GM12872 (cell line): Measurements from ENCODE around the gene NUP210L.

ENCODE experiments used
- TF ChIP-seq, protein P1 (sequence below): IDR thresholded peaks from 3 replicates; pipeline ENCODE4 v1.5.1; 2011; ENCODE audit warnings: low read depth, mild to moderate bottlenecking, low read length, moderate library complexity; ENCODE audit not compliant: insufficient read depth

The NUP210L gene

DNA sequence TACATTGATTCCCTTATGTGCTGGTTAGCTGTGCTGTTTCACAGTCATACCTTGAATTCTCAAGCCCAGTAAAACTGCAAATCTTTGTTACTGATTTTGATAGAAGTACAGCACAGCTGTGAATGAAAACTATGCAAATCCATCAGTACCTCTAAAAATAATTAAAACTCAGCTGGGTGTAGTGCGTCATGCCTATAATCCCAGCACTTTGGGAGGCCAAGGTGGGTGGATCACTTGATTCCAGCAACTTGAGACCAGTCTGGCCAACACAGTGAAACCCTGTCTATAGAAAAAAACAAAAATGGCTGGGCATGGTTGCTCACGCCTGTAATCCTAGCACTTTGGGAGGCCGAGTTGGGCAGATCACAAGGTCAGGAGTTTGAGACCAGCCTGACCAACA, 61.2 kb downstream of the NUP210L start:
- TF ChIP-seq, protein P1, sequence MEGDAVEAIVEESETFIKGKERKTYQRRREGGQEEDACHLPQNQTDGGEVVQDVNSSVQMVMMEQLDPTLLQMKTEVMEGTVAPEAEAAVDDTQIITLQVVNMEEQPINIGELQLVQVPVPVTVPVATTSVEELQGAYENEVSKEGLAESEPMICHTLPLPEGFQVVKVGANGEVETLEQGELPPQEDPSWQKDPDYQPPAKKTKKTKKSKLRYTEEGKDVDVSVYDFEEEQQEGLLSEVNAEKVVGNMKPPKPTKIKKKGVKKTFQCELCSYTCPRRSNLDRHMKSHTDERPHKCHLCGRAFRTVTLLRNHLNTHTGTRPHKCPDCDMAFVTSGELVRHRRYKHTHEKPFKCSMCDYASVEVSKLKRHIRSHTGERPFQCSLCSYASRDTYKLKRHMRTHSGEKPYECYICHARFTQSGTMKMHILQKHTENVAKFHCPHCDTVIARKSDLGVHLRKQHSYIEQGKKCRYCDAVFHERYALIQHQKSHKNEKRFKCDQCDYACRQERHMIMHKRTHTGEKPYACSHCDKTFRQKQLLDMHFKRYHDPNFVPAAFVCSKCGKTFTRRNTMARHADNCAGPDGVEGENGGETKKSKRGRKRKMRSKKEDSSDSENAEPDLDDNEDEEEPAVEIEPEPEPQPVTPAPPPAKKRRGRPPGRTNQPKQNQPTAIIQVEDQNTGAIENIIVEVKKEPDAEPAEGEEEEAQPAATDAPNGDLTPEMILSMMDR, result no peak

DNA sequence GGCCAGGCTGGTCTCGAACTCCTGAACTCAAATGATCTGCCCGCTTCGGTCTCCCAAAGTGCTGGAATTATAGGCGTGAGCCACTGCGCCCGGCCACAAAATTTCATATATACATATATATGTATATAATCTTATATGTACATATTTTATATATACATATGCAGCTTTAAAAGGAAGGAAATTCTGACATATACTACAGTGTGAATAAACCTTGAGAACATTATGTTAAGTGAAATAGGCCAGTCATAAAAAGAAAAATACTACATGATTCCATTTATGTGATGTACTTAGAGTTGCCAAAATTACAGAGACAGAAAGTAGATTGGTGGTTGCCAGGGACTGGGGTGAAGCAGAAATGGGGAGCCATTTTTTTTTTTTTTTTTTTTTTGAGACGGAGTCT, 63.2 kb downstream of the NUP210L start:
- TF ChIP-seq, protein P1, result no peak

DNA sequence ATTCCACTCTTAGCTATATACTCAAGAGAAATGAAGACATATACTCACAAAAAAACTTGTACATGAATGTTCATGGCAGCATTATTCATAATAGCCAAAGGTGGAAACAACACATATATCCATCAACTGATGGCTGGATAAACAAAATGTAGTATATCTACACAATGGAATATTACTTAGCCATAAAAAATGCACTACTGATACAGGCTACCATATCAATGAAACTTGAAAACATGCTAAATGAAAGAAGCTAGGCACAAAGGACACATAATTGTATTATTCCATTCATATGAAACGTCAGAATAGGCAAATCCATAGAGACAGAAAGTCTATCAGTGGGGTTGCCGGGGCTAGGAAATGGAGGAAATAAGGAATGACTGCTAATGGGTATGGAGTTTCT, 67.3 kb downstream of the NUP210L start:
- TF ChIP-seq, protein P1, result no peak

DNA sequence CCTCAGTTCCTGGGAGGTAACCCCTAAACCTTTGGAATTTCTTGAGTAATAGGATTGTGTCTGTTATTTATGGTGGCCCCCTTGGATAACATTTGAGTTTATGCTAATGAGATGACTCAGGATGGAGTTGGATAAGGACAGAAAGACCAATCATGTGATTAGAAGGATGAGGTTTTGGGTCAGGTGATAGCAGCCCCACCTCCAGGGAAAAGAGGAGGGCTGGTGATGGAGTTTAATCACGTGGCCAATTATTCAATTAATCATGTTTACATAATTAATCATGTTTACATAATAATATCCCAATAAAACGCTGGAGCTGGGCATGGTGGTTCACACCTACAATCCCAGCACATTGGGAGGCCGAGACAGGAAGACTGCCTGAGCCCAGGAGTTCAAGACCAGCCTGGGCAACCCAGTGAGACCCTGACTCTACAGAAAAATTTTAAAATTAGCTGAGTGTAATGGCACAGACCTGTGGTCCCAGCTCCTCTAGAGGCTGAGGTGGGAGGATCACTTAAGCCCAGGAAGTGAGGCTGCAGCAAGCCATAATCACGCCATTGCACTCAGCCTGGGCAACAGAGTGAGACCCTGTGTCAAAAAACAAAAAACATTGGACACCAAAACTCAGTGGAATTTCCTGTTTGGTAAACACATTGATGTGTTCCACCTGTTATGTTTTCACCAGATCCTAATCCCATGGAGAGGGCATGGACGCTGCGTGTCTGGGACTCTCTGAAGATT, 73.3 kb downstream of the NUP210L start:
- TF ChIP-seq, protein P1, result no peak

DNA sequence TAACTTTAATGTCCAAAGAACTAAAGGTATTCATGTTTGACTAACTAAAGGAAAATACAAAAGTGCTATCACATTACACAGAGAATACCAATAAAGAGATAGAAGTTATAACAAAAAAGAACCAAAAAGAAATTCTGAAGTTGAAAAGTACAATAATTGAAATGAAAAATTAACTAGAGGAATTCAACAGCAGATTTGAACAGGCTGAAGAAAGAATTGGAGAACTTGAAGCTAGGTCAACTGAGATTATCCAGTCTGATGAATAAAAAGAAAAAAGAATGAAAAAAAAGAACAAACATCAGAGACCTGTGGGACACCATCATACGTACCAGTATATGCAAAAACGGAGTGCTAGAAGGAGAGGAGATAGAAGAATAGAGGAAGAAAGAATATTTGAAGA, 78.5 kb downstream of the NUP210L start:
- TF ChIP-seq, protein P1, result no peak

DNA sequence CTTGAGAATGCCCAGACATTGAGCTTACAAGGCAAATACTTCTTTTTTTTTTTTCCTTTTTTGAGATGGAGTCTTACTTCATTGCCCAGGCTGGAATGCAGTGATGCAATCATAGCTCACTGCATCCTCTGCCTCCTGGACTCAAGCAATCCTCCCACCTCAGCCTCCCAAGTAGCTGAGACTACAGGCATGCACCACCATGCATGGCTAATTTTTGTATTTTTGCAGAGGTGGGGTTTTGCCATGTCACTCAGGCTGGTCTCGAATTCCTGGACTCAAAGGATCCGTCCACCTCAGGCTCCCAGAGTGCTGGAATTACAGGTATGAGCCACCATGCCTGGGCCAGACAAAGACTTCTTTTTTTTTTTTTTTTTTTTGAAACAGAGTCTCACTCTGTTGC, 79.1 kb downstream of the NUP210L start:
- TF ChIP-seq, protein P1, result no peak

DNA sequence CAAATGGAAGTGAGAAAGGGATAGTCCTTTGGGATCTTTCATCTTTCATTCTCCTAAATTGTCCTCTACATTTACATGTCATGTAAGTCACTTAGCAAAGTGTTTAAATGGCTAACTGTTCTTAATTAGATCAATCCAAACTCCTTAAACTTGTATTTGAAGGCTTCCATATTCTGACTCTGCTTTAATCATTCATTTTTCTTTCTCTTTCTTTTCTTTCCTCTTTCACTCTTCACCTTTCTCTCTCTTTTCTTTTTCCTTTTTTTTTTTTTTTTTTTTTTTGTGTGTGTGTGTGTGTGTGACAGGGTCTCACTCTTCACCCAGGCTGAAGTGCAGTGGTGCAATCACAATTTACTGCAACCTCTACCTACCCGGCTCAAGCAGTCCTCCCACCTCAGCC, 92.6 kb downstream of the NUP210L start:
- TF ChIP-seq, protein P1, result no peak

DNA sequence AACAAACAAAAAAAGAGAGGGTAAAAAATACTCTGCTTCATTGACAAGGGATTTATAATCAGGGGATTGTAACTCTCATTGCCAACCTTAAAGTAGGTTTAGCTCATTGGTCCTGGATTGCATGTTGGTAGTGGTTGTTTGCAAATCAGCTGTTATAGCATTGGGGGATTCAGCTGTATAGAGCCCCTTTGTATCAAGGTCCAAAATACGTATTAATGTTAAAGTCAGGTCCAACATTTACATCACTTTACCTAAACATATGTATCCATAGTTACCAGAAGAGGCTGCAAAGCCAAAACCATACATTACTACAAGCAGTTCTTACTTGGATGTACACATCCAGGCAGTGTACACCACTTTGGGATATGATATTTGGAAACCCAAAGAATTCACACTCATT, 134.9 kb downstream of the NUP210L start:
- TF ChIP-seq, protein P1, result no peak
